ENCODE data around the gene FCHSD2.

GRCh38 chr11:72912253-72912652 lies 229.9 kb downstream of the FCHSD2 start:
- TF ChIP-seq TAF1 (IDR thresholded peaks at IDR 0.05; ENCODE audit: low read depth, low read length): no peak
- TF ChIP-seq POLR2AphosphoS5 (IDR thresholded peaks at IDR 0.05; ENCODE audit: low read depth, low read length): no peak
- no peak for TF ChIP-seq POU2F2 (IDR thresholded peaks at IDR 0.05; ENCODE audit: low read depth, low read length)
- no peak for TF ChIP-seq POLR2A (IDR thresholded peaks at IDR 0.05; ENCODE audit: low read depth, low read length)

All from GM12891 (cell line).